ENCODE measurements around the gene AKR1C8. TPM values are rescaled to one million over a fixed set of nuclear protein-coding genes. Genes with fewer than 3 reads are reported as not detected.
A peak's percentile ranks its signal among the peaks of the same experiment; 100 is the strongest.

The AKR1C8 gene
- total and polyA plus RNA-seq, 2 of the 13 experiments (the other 11 are each of a cell fraction or from before 2014, with no cell fraction given), result 0.12 TPM; not detected in 1

DNA sequence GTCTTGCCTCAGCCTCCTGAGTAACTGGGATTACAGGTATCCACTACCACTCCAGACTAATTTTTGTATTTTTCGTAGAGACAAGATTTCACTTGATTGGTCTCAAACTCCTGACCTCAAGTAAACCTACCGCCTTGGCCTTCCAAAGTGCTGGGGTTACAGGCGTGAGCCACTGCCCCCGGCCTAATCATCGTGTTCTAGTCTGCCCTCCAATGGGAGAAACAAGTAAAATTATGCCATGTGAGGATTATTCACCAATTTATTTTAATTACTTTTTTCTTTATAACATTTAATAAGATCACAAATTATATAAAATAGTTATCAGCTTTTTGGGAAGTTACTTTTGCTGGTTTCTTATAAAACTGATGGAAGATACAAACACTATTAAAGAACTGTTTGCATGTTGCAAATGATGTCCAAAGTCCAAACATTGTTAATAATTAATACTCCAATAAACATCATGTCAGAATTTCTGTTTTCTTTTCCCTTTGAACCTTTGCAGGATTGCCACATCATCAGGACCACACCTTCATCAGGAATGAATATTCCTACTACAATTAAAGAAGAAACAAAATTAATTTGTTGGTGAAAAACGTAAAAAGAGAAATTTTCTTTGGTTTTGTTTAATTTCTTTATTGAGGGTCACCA, 10.9 kb upstream of the AKR1C8 start (continued):
- peak; percentile 92; the same call in 1 of the 2 replicates for TF ChIP-seq NCOR1 (IDR thresholded peaks at IDR 0.05; ENCODE audit: borderline replicate concordance, low read length)
- no peak for TF ChIP-seq RBAK (CRISPR knock-in tag; IDR thresholded peaks at IDR 0.05)
- TF ChIP-seq PHF8 (CRISPR knock-in tag; IDR thresholded peaks at IDR 0.05), result no peak
- TF ChIP-seq TARDBP (CRISPR knock-in tag; IDR thresholded peaks at IDR 0.05), result no peak
- TF ChIP-seq, protein P1, sequence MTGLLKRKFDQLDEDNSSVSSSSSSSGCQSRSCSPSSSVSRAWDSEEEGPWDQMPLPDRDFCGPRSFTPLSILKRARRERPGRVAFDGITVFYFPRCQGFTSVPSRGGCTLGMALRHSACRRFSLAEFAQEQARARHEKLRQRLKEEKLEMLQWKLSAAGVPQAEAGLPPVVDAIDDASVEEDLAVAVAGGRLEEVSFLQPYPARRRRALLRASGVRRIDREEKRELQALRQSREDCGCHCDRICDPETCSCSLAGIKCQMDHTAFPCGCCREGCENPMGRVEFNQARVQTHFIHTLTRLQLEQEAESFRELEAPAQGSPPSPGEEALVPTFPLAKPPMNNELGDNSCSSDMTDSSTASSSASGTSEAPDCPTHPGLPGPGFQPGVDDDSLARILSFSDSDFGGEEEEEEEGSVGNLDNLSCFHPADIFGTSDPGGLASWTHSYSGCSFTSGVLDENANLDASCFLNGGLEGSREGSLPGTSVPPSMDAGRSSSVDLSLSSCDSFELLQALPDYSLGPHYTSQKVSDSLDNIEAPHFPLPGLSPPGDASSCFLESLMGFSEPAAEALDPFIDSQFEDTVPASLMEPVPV (CRISPR knock-in tag; IDR thresholded peaks at IDR 0.05), result no peak
- TF ChIP-seq PCBP2 (optimal IDR thresholded peaks at IDR 0.05; ENCODE audit: low read depth, low read length, poor library complexity, severe bottlenecking), result no peak
- 0 out of 2 replicates have a peak, but pooled peaks have one; percentile 23 for TF ChIP-seq CBX5 (CRISPR knock-in tag; IDR thresholded peaks at IDR 0.05; ENCODE audit: borderline replicate concordance)
- TF ChIP-seq JUN (CRISPR knock-in tag; IDR thresholded peaks at IDR 0.05), result no peak
- no peak for TF ChIP-seq ZC3H4 (CRISPR knock-in tag; IDR thresholded peaks at IDR 0.05; ENCODE audit: borderline replicate concordance)
- TF ChIP-seq KDM5B (CRISPR knock-in tag; IDR thresholded peaks at IDR 0.05; ENCODE audit: borderline replicate concordance), result no peak
- TF ChIP-seq, protein P2, sequence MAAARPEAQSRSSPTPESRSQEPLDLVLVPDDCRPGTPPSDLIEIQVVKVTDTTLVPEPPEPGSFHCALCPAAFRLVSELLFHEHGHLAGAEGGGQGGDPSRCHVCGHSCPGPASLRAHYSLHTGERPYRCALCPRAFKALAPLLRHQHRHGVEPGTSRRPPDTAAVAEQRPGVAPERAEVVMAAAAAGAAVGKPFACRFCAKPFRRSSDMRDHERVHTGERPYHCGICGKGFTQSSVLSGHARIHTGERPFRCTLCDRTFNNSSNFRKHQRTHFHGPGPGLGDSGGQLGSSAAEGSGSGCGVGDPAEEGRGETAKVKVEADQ (CRISPR knock-in tag; IDR thresholded peaks at IDR 0.05; ENCODE audit: borderline replicate concordance), result no peak
- TF ChIP-seq FOXC1 (CRISPR knock-in tag; IDR thresholded peaks at IDR 0.05; ENCODE audit: borderline replicate concordance), result no peak
- no peak for TF ChIP-seq NKX3-1 (CRISPR knock-in tag; IDR thresholded peaks at IDR 0.05)
- TF ChIP-seq, protein P3, sequence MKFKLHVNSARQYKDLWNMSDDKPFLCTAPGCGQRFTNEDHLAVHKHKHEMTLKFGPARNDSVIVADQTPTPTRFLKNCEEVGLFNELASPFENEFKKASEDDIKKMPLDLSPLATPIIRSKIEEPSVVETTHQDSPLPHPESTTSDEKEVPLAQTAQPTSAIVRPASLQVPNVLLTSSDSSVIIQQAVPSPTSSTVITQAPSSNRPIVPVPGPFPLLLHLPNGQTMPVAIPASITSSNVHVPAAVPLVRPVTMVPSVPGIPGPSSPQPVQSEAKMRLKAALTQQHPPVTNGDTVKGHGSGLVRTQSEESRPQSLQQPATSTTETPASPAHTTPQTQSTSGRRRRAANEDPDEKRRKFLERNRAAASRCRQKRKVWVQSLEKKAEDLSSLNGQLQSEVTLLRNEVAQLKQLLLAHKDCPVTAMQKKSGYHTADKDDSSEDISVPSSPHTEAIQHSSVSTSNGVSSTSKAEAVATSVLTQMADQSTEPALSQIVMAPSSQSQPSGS (CRISPR knock-in tag; IDR thresholded peaks at IDR 0.05), result no peak
- no peak for TF ChIP-seq CREB1 (IDR thresholded peaks at IDR 0.05)
- TF ChIP-seq CREB1 (CRISPR knock-in tag; IDR thresholded peaks at IDR 0.05), result peak; percentile 48; the same call in 1 of the 2 replicates
- no peak for TF ChIP-seq TAF15 (IDR thresholded peaks at IDR 0.05; ENCODE audit: low read depth, low read length, poor library complexity, severe bottlenecking)
- no peak for TF ChIP-seq SPEN (CRISPR knock-in tag; IDR thresholded peaks at IDR 0.05; ENCODE audit: low read depth)
- peak; percentile 73; the same call in 1 of the 2 replicates for TF ChIP-seq RCOR2 (CRISPR knock-in tag; IDR thresholded peaks at IDR 0.05)
- TF ChIP-seq, protein P4, sequence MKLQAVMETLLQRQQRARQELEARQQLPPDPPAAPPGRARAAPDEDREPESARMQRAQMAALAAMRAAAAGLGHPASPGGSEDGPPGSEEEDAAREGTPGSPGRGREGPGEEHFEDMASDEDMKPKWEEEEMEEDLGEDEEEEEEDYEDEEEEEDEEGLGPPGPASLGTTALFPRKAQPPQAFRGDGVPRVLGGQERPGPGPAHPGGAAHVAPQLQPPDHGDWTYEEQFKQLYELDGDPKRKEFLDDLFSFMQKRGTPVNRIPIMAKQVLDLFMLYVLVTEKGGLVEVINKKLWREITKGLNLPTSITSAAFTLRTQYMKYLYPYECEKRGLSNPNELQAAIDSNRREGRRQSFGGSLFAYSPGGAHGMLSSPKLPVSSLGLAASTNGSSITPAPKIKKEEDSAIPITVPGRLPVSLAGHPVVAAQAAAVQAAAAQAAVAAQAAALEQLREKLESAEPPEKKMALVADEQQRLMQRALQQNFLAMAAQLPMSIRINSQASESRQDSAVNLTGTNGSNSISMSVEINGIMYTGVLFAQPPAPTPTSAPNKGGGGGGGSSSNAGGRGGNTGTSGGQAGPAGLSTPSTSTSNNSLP (IDR thresholded peaks at IDR 0.05; ENCODE audit: low read depth, low read length), result peak; percentile 91
- TF ChIP-seq, protein P5, sequence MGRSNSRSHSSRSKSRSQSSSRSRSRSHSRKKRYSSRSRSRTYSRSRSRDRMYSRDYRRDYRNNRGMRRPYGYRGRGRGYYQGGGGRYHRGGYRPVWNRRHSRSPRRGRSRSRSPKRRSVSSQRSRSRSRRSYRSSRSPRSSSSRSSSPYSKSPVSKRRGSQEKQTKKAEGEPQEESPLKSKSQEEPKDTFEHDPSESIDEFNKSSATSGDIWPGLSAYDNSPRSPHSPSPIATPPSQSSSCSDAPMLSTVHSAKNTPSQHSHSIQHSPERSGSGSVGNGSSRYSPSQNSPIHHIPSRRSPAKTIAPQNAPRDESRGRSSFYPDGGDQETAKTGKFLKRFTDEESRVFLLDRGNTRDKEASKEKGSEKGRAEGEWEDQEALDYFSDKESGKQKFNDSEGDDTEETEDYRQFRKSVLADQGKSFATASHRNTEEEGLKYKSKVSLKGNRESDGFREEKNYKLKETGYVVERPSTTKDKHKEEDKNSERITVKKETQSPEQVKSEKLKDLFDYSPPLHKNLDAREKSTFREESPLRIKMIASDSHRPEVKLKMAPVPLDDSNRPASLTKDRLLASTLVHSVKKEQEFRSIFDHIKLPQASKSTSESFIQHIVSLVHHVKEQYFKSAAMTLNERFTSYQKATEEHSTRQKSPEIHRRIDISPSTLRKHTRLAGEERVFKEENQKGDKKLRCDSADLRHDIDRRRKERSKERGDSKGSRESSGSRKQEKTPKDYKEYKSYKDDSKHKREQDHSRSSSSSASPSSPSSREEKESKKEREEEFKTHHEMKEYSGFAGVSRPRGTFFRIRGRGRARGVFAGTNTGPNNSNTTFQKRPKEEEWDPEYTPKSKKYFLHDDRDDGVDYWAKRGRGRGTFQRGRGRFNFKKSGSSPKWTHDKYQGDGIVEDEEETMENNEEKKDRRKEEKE (IDR thresholded peaks at IDR 0.05), result no peak
- no peak for TF ChIP-seq CCAR2 (optimal IDR thresholded peaks at IDR 0.05; ENCODE audit: low read depth, low read length)

Measured in HepG2 (cell line).